Lung (tissue), 12 donors: ENCODE results near the gene SACM1L. TPM values are rescaled to one million over a fixed set of nuclear protein-coding genes. Genes with fewer than 3 reads are reported as not detected.

Experiments used
- ATAC-seq: fragments of 200-7000 bp; cut with Tn5 transposase; one replicate; pipeline ENCODE4 v1.9.1; 2020; ENCODE audit warnings: moderate number of reproducible peaks; ENCODE audit not compliant: insufficient read depth, low FRiP score
- DNase-seq, 3 donors: peaks; one replicate each; pipeline ENCODE4 v3.0.0-alpha.2; 2013 to 2017
- H3K27ac ChIP-seq, 2 donors: one replicate each; pipeline ENCODE4 v1.5.1; 2013; ENCODE audit warnings: mild to moderate bottlenecking in 2 of 2, moderate library complexity in 2 of 2, control low read depth in 1 of 2, inconsistent platforms in 1 of 2, low read depth in 1 of 2, low read length in 1 of 2
- H3K27me3 ChIP-seq, 3 donors: one replicate each; pipeline ENCODE4 v1.5.1; 2013; ENCODE audit warnings: low read length in 2 of 3; ENCODE audit not compliant: control insufficient read depth in 3 of 3, insufficient read depth in 3 of 3
- H3K36me3 ChIP-seq, 4 donors: one replicate each; pipeline ENCODE4 v1.5.1; 2013; ENCODE audit warnings: low read length in 4 of 4, mild to moderate bottlenecking in 1 of 4, moderate library complexity in 1 of 4; ENCODE audit not compliant: control insufficient read depth in 4 of 4, insufficient read depth in 4 of 4
- H3K4me1 ChIP-seq, 5 donors: one replicate each; pipeline ENCODE4 v1.5.1; 2013; ENCODE audit warnings: low read length in 5 of 5, mild to moderate bottlenecking in 2 of 5, moderate library complexity in 1 of 5; ENCODE audit not compliant: control insufficient read depth in 5 of 5, insufficient read depth in 5 of 5
- H3K4me3 ChIP-seq: one replicate; pipeline ENCODE4 v1.5.1; 2013; ENCODE audit warnings: mild to moderate bottlenecking, control low read depth, moderate library complexity
- H3K9ac ChIP-seq, 2 donors: one replicate each; pipeline ENCODE4 v1.5.1; 2013; ENCODE audit warnings: low read length in 2 of 2, control low read depth in 1 of 2; ENCODE audit not compliant: insufficient read depth in 1 of 2
- H3K9me3 ChIP-seq, 4 donors: one replicate each; pipeline ENCODE4 v1.5.1; 2013; ENCODE audit warnings: low read length in 3 of 4, mild to moderate bottlenecking in 1 of 4, moderate library complexity in 1 of 4; ENCODE audit not compliant: control insufficient read depth in 4 of 4, insufficient read depth in 3 of 4
- WGBS, 2 donors: extraction: QIAGEN DNeasy Blood & Tissue Kit; methylation state at CpG; one replicate each; pipeline ENCODE4 v1.1.7; 2013; 5-methylcytosine and 5-hydroxymethylcytosine counted together
- polyA plus RNA-seq, 2 donors: library from polyadenylated mRNA; stranded (reverse); fragments of 200-250 nt; gene quantifications; one replicate each; pipeline ENCODE4 v1.2.1, GENCODE V29; 2013
- total RNA-seq, 2 donors: library from RNA; depleted of rRNA in 1 of 2; stranded (reverse); fragments of >200 nt in 1 of 2; gene quantifications; one replicate each; pipeline ENCODE4 v1.2.1, GENCODE V29; 2014 to 2021
- TF ChIP-seq, protein P1 (sequence below): IDR thresholded peaks from 2 replicates; pipeline ENCODE4 v1.5.1; 2012; ENCODE audit warnings: mild to moderate bottlenecking; ENCODE audit errors: control extremely low read depth, extremely low read depth
- donor health status: control.
- donor health status: control.
- donor health status: Bipolar disorder and iron deficiency.
- donor health status: healthy.
- donor health status: DM: yes; HTN: yes; CAD: no.

Gene SACM1L
- total and polyA plus RNA-seq, 4 donors = 23.3 to 117 (median 43.8) TPM

DNA sequence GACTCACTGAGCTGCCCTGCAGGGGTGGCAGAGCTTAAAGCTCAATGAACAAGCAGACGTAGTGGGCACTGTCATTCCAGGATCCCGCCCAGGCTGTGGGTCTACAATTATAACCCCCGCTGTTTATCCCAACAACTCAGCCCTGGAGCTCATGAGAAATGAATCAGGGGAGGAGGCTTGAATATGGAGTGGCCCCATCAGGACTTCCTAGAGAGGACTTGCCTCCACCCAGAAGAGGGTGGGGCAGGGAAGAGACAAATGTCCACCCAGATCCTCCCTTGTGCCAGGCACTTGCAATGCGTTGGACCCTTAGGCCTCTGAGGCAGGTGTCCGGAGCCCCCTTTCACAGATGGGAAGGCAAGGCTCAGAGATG lies 74.1 kb downstream of the SACM1L start:
- H3K9ac ChIP-seq = no peak overlapping the region
- peaks cover 0 to 4% (median 0%) of the 10 kb centered on the region in 4 donors for H3K9me3 ChIP-seq
- no peak overlapping the region for H3K27ac ChIP-seq
- no peak for ATAC-seq
- no peak overlapping the region for H3K4me3 ChIP-seq
- no peak for DNase-seq
- WGBS, 2 donors = 96 to 98% methylated on average over 5 of the region's 5 CpGs
- TF ChIP-seq, protein P1, sequence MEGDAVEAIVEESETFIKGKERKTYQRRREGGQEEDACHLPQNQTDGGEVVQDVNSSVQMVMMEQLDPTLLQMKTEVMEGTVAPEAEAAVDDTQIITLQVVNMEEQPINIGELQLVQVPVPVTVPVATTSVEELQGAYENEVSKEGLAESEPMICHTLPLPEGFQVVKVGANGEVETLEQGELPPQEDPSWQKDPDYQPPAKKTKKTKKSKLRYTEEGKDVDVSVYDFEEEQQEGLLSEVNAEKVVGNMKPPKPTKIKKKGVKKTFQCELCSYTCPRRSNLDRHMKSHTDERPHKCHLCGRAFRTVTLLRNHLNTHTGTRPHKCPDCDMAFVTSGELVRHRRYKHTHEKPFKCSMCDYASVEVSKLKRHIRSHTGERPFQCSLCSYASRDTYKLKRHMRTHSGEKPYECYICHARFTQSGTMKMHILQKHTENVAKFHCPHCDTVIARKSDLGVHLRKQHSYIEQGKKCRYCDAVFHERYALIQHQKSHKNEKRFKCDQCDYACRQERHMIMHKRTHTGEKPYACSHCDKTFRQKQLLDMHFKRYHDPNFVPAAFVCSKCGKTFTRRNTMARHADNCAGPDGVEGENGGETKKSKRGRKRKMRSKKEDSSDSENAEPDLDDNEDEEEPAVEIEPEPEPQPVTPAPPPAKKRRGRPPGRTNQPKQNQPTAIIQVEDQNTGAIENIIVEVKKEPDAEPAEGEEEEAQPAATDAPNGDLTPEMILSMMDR = no peak
- H3K36me3 ChIP-seq = no peaks in the 10 kb centered on the region
- peaks cover 0 to 3% (median 0%) of the 10 kb centered on the region in 3 donors for H3K27me3 ChIP-seq
- H3K4me1 ChIP-seq = no peaks in the 10 kb centered on the region

DNA sequence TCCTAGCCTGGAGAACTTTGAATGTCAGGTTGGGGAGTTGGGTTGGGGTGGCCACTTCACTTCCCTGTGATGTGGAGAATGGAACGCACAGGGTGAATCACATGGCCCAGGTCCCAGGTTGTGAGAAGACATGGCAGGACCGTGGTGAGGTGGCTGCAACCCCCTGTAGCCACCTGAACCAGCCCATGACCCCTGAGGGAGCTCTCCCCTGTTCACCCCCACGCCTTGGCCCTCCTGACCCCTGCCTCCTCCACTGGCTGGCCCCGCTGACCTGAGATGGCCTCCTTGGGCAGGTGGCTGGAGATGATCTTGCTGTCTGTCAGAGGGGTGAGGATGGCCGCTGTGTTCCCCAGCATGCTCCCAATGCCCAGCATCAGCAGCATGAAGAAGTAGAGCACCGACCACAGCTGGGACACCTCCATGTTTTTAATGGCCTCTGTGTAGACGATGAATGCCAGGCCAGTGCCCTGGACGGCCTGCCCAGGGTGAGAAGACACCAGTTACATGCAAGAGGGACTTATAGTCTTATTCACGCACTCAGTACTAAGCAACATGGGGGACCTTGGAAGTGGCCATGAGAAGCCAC lies 76.2 kb downstream of the SACM1L start:
- TF ChIP-seq, protein P1 = no peak
- H3K27ac ChIP-seq = no peak overlapping the region
- no peak overlapping the region for H3K9ac ChIP-seq
- H3K4me3 ChIP-seq = no peak overlapping the region
- no peak for ATAC-seq
- H3K36me3 ChIP-seq = no peaks in the 10 kb centered on the region
- H3K9me3 ChIP-seq = peaks cover 0 to 4% (median 0%) of the 10 kb centered on the region in 4 donors
- WGBS, 2 donors = 88 to 90% methylated on average over 9 of the region's 9 CpGs
- DNase-seq = no peak
- no peaks in the 10 kb centered on the region for H3K4me1 ChIP-seq
- no peaks in the 10 kb centered on the region for H3K27me3 ChIP-seq

DNA sequence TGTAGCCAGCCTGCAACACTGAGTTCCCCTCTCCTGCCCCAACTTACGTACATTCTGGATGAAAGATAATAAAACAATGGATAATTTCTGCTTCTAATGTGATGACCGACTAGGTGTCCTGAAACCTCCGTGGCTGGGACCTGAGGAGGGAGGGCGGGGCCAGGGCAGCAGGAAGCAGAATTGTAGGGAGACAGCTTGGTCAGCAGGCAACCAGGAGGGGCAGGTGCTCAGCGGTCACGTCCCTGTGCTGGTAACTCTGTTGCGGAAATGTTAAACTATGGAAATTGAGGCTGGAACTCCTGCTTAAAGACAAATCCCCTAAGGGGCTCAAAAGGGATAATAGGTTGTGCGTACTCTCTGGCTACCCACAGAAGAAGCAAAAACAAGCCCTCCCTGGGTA lies 76.8 kb downstream of the SACM1L start:
- no peaks in the 10 kb centered on the region for H3K27me3 ChIP-seq
- H3K27ac ChIP-seq = no peak overlapping the region
- ATAC-seq (no peak), DNase-seq (no peak)
- no peak overlapping the region for H3K4me3 ChIP-seq
- no peaks in the 10 kb centered on the region for H3K4me1 ChIP-seq
- H3K9me3 ChIP-seq = peaks cover 0 to 4% (median 0%) of the 10 kb centered on the region in 4 donors
- H3K9ac ChIP-seq = no peak overlapping the region
- TF ChIP-seq, protein P1 = no peak
- WGBS, 2 donors = 83 to 94% methylated on average over 8 of the region's 8 CpGs
- H3K36me3 ChIP-seq = no peaks in the 10 kb centered on the region

DNA sequence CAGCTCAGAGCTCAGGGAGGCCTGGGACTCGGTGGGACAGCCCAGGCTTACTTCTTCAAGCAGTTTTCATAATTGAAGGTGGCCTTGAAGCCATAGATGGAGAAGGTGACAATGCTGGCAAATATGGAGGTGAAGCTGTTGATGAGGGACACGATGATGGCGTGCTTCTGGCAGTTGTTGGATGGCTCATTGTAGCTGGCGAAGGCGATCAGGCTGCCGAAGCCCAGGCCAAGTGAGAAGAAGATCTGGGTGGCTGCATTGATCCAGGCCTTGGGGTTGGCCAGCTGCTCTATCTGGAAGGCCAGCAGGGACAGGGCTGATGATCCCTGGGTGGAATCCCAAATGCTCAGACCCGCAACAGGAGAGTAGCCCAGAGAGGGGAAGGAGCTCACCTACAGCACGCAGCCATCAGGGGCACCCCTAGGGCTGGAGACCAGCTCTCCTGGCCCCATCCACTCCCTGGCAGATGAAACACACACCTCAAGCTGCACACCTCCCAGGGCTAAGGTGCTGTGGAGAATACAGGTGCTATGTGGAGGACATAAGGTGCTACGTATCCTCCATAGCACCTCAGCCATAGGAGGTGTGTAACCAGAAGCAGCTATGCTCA lies 82.1 kb downstream of the SACM1L start:
- H3K4me3 ChIP-seq = no peak overlapping the region
- peaks cover 0 to 11% (median under 1%) of the 10 kb centered on the region in 5 donors for H3K4me1 ChIP-seq
- peaks cover 0 to 4% (median 0%) of the 10 kb centered on the region in 4 donors for H3K9me3 ChIP-seq
- no peak overlapping the region for H3K27ac ChIP-seq
- no peak overlapping the region for H3K9ac ChIP-seq
- 96 to 97% methylated on average over 9 of the region's 9 CpGs for whole genome bisulfite sequencing, 2 donors
- no peaks in the 10 kb centered on the region for H3K27me3 ChIP-seq
- ATAC-seq = no peak
- H3K36me3 ChIP-seq = no peaks in the 10 kb centered on the region
- no peak for DNase-seq
- TF ChIP-seq, protein P1 = no peak
